Mucosa of descending colon (tissue), 3 donors: ENCODE data around the gene STK32B. TPM values are rescaled to one million over a fixed set of nuclear protein-coding genes. Genes with fewer than 3 reads are reported as not detected.

Experiments used
- ATAC-seq: fragments of 200-7000 bp; cut with Tn5 transposase; one replicate; pipeline ENCODE4 v1.9.1; 2020; ENCODE audit warnings: mild to moderate bottlenecking, moderate library complexity
- DNase-seq, 3 donors: peaks; one replicate each; pipeline ENCODE4 v3.0.0-alpha.2; 2020
- H3K36me3 ChIP-seq: fragments of 200-600 bp; one replicate; pipeline ENCODE4 v1.8.0; 2021; ENCODE audit warnings: low read depth, mild to moderate bottlenecking
- H3K4me1 ChIP-seq: fragments of 200-600 bp; one replicate; pipeline ENCODE4 v1.8.0; 2021; ENCODE audit warnings: low read depth, mild to moderate bottlenecking
- H3K4me3 ChIP-seq: fragments of 200-600 bp; one replicate; pipeline ENCODE4 v1.8.0; 2021; ENCODE audit warnings: mild to moderate bottlenecking
- H3K9me3 ChIP-seq: fragments of 200-600 bp; one replicate; pipeline ENCODE4 v1.8.0; 2021; ENCODE audit warnings: mild to moderate bottlenecking
- intact Hi-C, 2 donors: fragments of 100-400 bp; cut with DNase I in 1 of 2; cut with micrococcal nuclease in 1 of 2; formaldehyde crosslinking; loops; one replicate each; pipeline versions ENCODE4 v1.11.0 to v1.11.1; 2022; cut with DNase I, micrococcal nuclease
- total RNA-seq, 3 donors: library from RNA; stranded (reverse); fragmentation: NEBNext Ultra II Directional in 2 of 3; extraction: Animal tissue kit (Norgen Biotek cat#: 25700) in 2 of 3; gene quantifications; one replicate each; pipeline versions ENCODE4 v1.2.1 to v1.2.4, GENCODE V29; 2021 to 2023
- TF ChIP-seq, protein P1 (sequence below): fragments of 200-600 bp; IDR thresholded peaks from one replicate; pipeline ENCODE4 v1.8.0; 2022; ENCODE audit warnings: antibody characterized with exemption, mild to moderate bottlenecking
- donor health status: DM: no; HTN: no; CAD: no; lungs with moderate emphysema.
- donor health status: DM: no; HTN: no; CAD: no.
- donor health status: DM: no; HTN: yes; CAD: no.

The STK32B gene
- total RNA-seq, 3 donors from 2014 or later, result 0.67 to 2.2 (median 1.1) TPM

DNA sequence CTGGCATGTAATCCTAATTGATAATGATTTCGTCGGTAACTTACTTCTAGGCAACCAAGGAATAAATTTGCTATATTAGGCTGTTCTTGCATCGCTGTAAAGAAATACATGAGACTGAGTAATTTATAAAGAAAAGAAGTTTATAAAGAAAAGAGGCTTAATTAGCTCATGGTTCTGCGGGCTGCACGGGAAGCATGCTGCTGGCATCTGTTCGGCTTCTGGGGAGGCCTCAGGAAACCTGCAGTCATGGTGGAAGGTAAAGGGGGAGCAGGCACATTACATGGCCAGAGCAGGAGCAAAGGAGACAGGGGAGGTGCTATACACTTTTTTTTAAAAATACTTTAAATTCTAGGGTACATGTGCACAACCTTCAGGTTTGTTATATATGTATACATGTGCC, 290.2 kb downstream of the STK32B start:
- ATAC-seq (no peak), DNase-seq (no peak)
- intact Hi-C loops, result no loop called here
- TF ChIP-seq, protein P1, sequence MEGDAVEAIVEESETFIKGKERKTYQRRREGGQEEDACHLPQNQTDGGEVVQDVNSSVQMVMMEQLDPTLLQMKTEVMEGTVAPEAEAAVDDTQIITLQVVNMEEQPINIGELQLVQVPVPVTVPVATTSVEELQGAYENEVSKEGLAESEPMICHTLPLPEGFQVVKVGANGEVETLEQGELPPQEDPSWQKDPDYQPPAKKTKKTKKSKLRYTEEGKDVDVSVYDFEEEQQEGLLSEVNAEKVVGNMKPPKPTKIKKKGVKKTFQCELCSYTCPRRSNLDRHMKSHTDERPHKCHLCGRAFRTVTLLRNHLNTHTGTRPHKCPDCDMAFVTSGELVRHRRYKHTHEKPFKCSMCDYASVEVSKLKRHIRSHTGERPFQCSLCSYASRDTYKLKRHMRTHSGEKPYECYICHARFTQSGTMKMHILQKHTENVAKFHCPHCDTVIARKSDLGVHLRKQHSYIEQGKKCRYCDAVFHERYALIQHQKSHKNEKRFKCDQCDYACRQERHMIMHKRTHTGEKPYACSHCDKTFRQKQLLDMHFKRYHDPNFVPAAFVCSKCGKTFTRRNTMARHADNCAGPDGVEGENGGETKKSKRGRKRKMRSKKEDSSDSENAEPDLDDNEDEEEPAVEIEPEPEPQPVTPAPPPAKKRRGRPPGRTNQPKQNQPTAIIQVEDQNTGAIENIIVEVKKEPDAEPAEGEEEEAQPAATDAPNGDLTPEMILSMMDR, result no peak
- Histone ChIP-seq H3K4me1 (no peaks in the 10 kb centered on the region), H3K36me3 (no peaks in the 10 kb centered on the region), H3K9me3 (no peaks in the 10 kb centered on the region), H3K4me3 (no peak overlapping the region)

DNA sequence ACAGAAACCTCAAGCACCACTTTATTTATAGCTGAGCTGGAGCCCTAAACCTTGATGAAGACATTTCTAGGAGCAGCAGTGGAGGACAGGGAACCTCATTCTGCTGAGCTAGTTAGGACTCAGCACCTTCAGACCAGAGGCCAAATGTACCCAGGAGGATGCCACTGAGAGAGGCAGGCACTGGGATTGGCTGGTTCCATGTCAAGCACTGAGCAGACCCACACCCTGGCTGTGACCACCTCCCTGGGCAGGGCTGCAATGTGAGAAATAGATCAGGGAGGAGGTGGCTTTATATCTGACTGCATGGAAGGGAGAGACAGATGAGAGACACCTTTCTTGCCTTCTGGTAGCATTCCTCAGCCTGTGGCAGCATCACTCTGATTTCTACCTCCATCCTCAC, 304.6 kb downstream of the STK32B start:
- no peak for ATAC-seq

GRCh38 chr4:5357870-5358269, 306.6 kb downstream of the STK32B start:
- Histone ChIP-seq H3K9me3 (no peaks in the 10 kb centered on the region), H3K36me3 (no peaks in the 10 kb centered on the region), H3K4me3 (no peak overlapping the region), H3K4me1 (no peaks in the 10 kb centered on the region)
- DNase-seq (no peak), ATAC-seq (no peak)
- TF ChIP-seq, protein P1, result no peak
- intact Hi-C loops, result no loop called here

More for the DNA sequence above, 304.6 kb downstream of the STK32B start:
- TF ChIP-seq, protein P1, result no peak
- Histone ChIP-seq H3K36me3 (no peaks in the 10 kb centered on the region), H3K4me1 (no peaks in the 10 kb centered on the region), H3K9me3 (no peaks in the 10 kb centered on the region), H3K4me3 (no peak overlapping the region)
- no peak for DNase-seq
- intact Hi-C loops, result no loop called here

DNA sequence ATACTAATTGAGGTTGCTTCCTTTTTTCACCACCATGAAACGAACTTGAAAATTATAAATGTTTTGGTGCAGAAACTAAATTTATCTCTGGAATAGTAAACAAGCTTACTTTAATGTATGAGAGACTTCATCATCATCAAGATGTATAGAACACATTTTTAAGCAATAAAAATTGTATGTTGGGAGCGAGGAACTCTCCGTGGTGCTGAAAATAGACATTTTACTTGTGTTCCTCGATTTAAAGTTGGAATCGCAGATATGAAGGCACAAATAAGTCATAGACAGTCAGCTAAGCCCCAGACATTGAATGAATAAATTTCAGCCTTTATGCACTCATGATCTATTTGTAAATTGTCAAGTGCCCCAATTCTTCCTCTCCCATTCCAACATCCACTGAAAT, 310.7 kb downstream of the STK32B start:
- ATAC-seq (no peak), DNase-seq (peak in 1 of 3 donors; percentile 19)
- intact Hi-C loops, result no loop called here
- H3K4me3 ChIP-seq, result no peak overlapping the region
- TF ChIP-seq, protein P1, result no peak
- no peaks in the 10 kb centered on the region for H3K36me3 ChIP-seq
- no peaks in the 10 kb centered on the region for H3K4me1 ChIP-seq
- H3K9me3 ChIP-seq, result no peaks in the 10 kb centered on the region

DNA sequence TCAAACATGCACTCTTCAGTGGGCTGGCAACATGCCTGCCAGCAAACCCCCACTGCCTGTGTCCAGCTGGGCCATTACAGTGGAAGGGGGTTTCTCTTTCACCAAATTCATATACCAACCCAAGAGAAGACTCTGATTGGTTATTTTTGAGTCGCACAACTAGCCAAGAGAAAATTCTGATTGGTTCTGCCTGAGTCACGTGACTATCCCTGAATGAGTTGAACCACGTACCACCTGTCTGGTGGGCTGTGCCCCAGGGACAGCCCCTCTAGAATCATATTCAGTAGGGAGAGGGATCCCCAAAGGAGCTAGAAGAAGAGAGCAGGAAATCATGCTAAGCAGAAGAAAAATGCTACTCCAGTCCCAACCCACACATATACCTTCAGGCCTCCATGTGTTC, 313.1 kb downstream of the STK32B start:
- TF ChIP-seq, protein P1, result no peak
- ATAC-seq (no peak), DNase-seq (no peak)
- Histone ChIP-seq H3K36me3 (no peaks in the 10 kb centered on the region), H3K4me1 (no peaks in the 10 kb centered on the region), H3K4me3 (no peak overlapping the region), H3K9me3 (no peaks in the 10 kb centered on the region)
- intact Hi-C loops, result no loop called here
